GM21447 (cell line): ENCODE results near the gene NPTXR.

Experiments
- ATAC-seq: cut with Tn5 transposase; IDR thresholded peaks from one replicate; pipeline ENCODE4 v1.9.1; 2021; ENCODE audit not compliant: unreplicated experiment

The NPTXR gene

DNA sequence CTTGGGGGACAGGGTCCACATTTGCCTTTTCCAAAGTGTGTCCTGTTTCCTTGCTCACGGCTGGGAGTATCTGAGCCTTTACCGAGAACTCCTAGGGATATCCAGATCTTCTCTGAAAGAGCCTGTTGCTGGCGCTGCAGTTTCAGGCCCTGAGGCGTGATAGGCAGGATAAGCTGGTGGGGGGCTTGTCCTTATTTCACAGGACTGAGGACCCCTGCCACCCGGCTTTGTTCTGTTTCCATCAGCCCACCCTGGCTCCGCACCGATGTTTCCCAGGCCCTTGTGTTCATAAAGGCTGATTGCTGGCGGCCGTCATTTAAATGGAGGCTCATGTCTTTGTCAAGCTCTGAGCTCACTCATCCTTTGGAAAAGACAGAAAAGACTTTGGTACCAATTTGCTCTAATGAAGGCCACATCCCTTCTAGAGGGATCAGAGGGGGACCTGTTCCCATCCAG lies 9.4 kb upstream of the NPTXR start:
- no peak for ATAC-seq

DNA sequence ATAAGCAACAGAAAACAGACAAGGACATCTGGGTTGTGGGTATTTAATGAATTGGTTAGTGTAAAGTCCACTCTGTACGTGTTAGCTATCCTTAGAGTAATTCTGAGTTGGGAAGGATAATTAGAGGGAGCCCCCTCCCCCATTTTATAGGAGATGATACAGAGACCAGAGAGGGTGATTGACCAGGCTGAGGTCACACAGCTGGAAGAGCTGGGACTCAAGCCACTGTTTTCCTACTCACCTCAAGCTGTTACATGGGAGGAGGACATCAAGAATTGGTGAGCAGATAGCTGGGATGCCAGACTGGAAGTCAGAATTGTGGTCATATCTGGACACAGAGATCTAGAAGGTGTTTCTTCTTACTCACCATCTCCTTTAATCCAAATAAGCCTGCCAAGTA lies 8.7 kb upstream of the NPTXR start:
- no peak for ATAC-seq

DNA sequence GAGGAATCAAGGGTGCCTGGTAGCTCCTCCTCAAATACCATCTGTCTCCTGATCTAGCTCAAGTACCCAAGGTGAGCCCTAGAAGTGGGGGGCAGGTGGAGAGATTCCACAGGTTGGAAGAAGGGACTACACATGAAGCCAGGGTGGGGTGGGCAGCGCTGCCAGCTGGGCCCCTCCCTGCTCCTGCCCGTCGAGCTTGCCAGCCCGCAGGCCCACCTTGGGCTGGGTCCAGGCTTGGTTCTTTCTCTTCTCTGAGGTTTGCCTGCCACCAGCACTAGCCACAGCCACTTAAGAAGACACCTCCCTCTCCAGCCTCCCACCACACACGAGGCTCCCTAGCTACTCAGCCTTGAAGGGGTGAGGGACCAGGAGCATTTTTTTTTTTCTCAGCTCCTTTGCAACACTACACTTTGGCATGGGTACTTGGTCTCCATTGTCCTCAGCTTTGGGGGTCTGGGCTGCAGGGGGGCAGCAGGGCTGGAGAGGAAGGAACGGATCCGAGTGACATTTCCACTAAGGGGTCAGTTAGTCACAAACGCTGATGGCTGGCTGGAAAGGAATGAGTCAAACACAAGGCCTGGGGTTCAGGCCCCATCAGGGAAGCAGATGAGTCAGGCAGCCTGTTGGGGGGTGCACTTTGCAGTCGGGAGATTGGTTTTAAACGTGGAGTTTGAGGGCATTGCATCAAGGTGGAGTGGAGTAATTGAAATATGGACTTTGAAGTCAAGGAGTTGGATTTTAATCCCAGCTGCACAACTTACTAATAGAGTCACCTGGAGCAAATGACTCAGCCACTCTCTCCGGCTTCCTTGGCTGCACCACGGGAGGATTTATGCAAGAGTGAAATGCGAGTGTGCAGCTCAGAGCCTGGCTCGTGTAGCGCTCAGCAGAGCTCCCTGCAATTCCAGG lies 7.4 kb upstream of the NPTXR start:
- ATAC-seq = no peak

DNA sequence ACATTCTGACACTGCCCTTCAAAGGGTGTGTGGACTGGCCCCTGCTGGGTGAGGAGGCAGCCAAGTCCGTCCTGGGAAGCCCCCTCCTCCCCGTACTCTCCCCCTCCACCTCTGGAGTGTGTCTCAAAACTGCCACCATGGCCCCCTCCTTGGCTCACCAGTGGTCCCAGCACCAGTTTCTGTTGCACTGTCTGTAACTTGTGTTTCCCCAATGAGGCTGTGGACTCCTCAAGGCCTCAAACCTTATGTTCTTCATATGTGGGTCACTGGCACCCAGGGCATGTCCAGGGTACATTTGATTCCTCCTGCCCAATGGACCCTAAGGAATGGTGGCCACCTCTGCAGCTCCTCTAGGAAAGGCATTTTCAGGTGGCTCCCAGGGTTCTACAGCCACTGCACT lies 6.6 kb upstream of the NPTXR start:
- ATAC-seq = no peak

DNA sequence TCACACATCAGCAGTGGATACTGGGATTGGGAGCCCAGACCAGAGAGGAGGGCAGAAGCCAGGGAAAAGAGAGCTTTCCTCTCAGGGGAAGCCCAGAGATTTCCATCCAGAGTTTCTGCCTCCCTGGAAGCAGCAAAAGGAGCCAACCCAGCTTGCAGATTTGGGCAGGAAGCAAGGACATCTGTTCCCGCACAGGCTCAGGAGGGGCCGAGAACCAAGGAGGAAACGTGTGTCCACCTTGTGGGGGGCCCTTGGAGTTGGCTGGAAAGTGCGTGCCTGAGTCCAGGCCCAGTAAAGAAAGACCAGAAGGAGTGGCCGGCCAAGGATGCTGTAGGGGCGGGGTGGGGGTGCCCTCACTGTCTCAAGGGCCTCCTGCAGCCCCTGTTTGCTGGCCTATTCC lies 6.0 kb upstream of the NPTXR start:
- ATAC-seq = no peak

DNA sequence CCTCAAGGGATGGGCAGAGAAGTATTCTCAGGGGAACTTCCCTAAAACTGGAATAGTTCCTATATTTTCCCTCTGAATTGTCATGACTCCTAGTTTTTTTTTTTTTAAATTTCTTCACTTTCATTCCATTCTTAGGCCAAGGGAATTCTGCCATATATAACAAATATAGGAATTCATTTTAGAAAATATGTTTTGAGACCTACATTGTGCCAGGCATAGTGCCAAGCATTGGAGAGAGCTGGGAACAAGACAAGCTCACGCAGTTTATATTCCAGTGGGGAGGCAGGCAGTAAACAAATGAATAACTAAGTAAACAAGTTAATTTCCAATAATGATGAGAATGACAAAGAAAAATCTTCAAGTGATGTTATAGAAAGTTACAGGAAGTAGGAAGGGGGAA lies 2.6 kb upstream of the NPTXR start:
- ATAC-seq = no peak

DNA sequence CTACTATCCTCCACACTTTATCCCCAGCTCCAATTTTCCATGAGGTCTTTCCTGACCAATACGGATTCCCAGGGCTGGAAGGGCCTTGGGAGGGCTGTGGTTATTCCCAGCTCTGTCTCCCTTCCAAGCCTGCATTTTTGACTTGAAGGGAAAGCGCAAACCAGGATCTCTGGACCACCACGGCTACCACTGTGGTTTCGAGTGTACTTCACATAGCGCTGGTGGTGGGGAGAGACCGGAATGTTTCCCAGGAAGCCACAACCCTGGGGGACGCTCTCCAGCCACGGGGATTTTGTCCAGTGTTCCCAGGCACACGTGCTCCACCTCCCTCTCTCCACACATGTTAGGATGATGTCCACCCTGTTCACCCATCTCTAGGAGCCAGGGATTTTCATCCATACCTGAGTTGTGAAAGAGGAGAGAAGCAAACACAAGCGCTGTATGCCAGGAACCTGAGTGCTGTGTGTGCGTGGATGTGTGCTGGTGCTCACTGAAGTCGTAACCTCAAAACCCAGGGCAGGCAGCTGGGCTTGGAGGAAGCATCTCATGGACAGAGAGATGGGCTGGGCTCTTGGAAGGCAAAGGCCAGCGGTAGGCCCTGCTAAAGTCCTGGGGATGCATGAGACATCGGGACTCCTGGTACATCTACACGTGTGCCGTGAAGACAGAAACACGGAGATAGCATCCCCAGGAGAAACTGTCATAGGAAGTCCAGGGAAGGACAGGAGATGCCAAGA lies 1.3 kb upstream of the NPTXR start:
- ATAC-seq = no peak

DNA sequence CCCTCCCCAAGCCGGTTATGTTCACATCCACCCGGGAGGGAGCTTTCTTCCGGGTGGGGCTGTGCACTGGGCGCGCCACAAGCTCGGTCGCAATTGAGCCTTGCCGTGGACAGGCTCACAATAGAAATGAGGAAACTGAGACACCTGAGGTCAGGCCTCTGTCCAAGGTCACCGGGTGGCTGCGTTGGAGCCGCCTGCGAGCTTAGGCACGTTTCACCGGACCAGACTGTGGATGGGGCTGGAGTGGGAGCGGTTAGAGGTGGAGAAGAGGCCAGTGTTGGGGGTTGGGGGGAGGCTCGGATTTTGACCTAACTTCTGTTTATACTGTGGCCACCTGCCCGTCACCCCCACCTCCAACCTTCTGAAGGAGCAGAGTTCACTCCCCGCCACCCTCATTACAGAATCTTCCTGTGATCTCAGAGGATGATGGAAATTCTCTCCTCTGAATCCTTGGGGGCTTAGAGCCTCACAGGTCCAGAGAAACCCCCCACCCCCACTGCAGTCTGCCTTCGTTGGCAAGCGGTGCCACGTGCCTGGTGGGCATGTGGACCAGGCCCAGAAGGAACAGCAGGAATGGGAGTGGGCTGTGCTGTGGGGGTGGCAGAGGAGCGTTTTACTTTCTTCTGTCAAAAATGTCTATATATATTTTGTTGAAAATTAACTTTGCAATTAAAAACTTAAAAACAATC lies 631 bp upstream of the NPTXR start:
- ATAC-seq = no peak

DNA sequence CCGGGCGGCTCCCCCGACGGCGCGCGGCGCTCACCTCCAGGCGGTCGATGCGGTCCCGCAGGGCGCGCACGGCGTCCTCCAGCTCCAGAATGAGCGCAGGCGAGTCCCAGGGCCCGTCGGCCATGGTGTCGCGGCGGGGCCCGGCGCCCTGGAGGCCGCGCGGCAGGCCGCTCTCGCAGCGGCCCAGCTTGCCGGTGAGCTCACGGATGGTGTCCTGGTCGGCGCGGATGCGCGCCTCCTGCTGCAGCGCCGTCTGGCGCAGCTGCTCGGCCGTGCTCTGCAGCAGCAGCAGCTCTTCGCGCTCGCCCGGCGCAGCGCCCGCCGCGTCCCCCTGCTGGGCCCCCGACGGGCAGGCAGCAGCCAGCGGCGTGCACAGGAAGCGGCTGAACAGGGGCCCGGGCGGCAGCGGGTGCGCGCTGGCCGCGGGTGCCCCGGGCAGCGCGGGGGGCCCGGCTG lies 599 bp downstream of the NPTXR start:
- ATAC-seq = no peak

DNA sequence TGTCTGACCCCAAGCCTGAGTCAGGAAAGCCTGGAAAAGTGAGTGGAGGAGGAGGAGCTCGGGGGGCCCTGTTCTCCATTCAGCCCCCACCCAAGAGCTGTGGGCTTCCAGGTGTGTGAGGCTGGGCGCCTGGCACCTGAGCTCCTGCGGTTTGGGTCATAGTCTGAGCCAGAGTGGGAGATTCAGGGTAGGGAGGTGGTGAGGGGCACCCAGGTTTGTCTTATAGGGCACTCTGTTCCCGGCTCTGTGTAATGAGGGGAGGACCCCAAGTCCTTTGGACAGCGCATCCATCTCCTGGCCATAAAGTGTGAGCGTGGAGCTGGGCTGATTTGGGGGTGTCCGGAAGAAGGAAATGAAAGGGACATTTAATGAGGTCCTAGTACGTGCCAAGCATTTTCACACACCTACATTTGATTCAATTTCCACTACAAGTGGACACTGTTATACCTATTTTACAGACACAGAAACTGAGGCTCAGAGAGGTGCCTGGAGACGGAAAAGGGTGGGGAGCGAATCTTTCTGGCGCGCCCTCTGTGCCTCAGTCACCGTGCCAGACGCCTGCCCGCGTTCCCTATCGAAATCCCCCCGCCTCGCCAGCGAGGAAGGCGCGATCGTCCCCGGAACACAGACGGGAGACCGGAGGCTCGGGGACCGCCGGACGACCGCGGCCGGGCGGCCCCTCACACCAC lies 1.2 kb downstream of the NPTXR start:
- no peak for ATAC-seq

DNA sequence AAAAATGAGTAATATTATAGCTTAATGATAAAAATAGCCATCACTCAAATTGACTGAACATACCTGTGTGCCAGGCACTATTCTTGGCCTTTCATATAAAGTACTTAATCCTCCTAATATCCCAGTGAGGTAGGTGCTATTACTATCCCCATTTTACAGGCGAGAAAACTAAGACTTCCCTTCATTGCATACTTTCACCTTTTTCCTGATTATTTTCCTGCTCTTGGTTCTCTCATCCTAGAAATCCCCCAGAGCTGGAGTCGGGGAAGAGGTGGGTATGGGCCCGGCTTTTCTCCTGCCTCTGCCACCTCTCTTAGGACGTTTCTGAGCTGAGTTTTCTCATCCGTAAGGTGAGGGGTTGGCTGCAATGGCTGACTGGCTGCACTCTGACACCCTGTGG lies 2.2 kb downstream of the NPTXR start:
- no peak for ATAC-seq

DNA sequence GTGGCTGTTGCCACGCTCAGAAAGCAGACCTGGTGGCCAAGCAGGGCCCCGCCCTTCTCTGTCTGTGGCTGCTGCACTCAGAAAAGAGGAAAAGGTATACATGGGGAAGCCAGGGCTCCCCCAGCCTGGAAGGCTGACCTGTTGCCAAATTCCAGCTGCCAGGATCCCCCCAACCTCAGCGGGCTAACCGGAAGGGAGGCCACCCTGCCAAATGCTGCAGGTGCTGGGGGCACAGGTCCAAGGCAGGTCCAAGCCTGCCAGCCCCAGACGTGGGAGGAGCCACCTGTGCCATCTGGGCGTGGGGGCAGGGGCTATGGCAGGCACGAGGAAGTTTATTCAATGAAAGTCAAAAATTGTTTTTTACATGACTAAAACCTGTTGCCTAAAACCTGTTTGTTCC lies 2.6 kb downstream of the NPTXR start:
- ATAC-seq = no peak

DNA sequence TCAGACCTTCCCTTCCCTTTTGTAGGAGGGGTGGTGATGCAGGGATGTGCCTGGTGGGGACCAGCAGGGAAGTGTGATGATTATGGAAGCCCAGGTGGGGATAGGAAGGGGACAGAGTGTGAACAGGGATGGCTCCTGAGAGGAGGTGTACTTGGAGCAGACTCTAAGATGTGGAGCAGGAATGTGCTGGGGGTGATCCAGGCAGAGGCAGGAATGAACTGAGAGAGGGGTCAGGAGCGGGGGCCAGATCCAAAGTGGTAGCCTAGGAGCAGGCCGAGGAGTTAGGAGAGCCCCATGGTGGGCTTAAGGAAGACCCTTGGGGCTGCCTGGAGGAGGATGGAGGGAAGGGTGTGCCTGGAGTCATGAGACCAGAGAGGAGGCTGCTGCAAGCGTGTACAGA lies 3.7 kb downstream of the NPTXR start:
- no peak for ATAC-seq

DNA sequence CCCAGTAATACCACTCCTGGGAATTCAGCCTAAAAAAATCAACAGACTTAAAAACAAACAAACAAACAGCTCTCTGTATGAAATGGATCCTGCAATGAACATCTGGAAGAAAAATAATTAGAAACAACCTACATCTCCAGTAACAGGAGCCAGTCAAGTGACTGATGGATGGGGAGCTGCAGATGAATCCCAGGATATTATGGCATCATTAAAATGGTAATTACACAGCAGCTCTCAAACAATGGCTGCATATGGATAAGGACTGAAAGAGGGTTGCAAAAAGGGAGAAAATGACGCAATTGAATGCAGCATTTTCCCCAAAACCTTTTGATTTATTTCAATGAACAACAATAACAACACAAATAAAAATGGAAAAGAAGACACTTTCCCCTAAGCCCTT lies 4.1 kb downstream of the NPTXR start:
- ATAC-seq = no peak

DNA sequence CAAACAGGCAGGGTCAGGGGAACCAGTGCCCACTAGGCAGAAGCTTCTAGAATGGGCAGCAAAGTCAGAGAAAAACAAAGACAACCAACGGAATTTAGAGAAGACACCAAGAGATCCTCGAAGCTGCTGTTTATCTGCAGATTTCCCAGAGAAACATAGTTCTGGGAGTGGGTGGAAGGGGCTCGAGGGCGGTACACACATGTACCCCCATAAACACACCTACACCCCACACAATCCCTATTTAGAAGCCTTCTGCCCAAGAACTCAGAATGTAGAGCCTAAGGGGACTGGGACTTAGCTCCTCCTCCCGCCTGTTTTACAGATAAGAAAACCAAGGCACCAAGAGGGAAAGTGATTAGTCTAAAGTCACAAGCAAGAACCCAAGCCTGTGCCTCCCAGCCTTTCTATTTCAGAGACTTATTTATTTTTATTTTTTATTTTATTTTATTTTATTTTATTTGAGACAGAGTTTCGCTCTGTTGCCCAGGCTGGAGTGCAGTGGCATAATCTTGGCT lies 6.4 kb downstream of the NPTXR start:
- ATAC-seq = no peak

DNA sequence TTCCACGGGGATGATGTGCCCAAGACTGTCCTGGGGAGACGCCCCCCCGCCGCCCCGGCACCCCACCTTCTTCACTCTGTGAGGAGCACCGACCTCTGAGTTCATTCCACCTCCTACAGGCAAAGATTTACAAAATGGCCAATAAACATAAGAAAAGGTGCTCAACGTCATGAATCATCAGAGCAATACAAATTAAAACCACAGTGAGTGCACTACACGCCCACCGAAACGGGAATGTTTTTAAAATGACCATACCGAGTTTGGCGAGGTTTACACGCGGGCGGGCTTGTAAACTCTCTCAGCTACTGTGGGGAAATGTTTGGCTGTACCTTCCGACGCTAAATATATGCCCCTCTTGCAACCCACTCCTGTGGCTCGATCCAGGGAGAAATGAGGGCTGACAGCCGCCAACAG lies 7.9 kb downstream of the NPTXR start:
- ATAC-seq = no peak

DNA sequence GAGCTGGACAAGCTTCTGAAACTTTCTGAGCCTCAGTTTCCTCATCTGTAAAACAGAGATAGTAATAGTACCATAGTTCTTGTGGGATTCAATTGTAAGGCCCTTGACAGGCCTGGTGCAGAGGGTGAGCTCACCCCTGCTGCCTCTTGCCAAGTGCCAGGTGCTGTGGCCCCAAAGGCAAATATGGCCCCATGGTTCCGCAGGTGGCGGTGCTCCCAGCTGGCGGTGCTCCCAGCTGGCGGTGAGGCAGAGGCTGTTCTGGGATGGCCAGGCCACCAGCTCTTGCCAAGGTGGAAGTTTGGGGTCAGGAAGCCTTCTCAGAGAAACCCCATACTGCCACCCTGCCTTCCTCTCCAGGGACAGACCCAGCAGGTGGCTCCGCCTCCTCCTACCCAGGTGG lies 8.8 kb downstream of the NPTXR start:
- ATAC-seq = no peak

DNA sequence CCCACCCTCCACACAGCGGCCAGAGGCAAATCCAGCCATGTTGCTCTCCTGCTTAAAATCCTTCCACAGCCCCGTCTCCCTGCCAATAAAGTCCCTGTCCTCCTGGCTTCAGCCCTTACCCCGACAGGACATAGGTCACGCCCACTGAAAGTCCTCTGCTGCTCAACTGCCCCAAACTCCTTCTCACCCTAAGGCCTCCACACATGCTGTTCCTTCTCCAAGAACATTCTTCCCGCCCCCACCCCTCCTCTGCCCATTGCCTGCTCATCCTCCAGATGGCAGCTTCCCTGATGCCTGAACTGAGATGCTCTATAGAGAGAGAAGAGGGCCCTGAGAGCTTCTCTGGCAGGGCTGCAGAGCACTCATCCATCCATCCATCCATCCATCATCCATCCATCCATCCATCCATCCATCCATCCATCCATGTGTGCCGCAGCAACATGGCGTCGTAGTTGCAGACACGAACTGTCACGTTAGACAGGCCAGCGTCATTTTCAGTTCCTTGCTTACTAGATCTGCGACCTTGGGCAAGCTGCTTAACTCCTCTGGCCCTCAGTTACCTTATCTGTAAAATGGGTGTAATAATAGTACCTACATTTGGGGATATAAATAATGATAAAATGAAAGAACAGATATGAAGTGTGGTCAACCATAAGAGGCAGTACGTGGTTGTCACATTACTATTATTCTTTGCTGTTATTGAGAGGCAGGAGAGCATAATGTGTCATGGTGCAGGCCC lies 9.4 kb downstream of the NPTXR start:
- ATAC-seq = no peak

DNA sequence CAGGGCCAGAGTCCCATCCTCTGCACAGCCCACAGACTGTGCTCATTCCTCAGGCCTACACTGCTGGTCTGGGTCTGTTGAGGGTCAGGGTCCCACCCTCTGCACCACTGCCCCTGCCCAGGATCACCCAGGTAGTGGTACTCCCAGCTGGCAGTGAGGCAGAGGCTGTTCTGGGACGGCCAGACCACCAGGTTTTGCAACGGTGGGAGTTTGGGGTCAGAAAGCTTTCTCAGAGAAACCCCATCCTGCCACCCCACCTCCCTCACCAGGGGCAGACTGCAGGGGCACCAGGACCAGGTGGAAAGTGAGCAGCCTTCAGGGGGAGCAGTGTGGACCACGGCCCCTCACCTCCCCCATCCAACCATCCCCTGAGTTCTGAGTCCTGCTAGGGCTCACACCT lies 10.8 kb downstream of the NPTXR start:
- ATAC-seq = no peak
